Mesenchymal stem cell (in vitro differentiated cells and primary cell): ENCODE results near the gene ALDH3A2.
"Not testable (repeated sequence)": the region's sequence is repeated elsewhere in the genome, so short reads cannot be mapped to it uniquely, and the experiment has no call there.

Source experiments
- DNase-seq: peaks from one replicate; pipeline ENCODE4 v3.0.0-alpha.2; 2013
- H2AFZ ChIP-seq: one replicate; pipeline ENCODE4 v1.6.1; 2013; ENCODE audit warnings: low read depth, mild to moderate bottlenecking, control low read depth, inconsistent platforms, low read length, moderate library complexity
- H2AK5ac ChIP-seq: 2 replicates; pipeline ENCODE4 v1.6.1; 2013; ENCODE audit warnings: low read length, moderate library complexity, mild to moderate bottlenecking, inconsistent platforms; ENCODE audit not compliant: severe bottlenecking
- H2BK120ac ChIP-seq: one replicate; pipeline ENCODE4 v1.6.1; 2013; ENCODE audit warnings: low read depth, mild to moderate bottlenecking, inconsistent platforms, low read length, moderate library complexity
- H2BK12ac ChIP-seq, 2 experiments: one replicate each; pipeline ENCODE4 v1.6.1; 2013; ENCODE audit warnings: inconsistent platforms in 2 of 2, low read length in 2 of 2, mild to moderate bottlenecking in 2 of 2, moderate library complexity in 2 of 2, control low read depth in 1 of 2
- H2BK15ac ChIP-seq: one replicate; pipeline ENCODE4 v1.6.1; 2013; ENCODE audit warnings: mild to moderate bottlenecking, low read depth, inconsistent platforms; ENCODE audit not compliant: poor library complexity, severe bottlenecking
- H2BK5ac ChIP-seq: 2 replicates; pipeline ENCODE4 v1.6.1; 2013; ENCODE audit warnings: low read depth, mild to moderate bottlenecking, low read length, control low read depth, inconsistent platforms; ENCODE audit not compliant: poor library complexity, severe bottlenecking
- H3K14ac ChIP-seq, 2 experiments: one replicate each; pipeline ENCODE4 v1.6.1; 2013; ENCODE audit warnings: inconsistent platforms in 2 of 2, low read length in 2 of 2, control low read depth in 1 of 2, mild to moderate bottlenecking in 1 of 2, moderate library complexity in 1 of 2
- H3K18ac ChIP-seq, 2 experiments: one replicate each; pipeline ENCODE4 v1.6.1; 2013; ENCODE audit warnings: inconsistent platforms in 2 of 2, low read length in 2 of 2, control low read depth in 1 of 2, low read depth in 1 of 2, mild to moderate bottlenecking in 1 of 2
- H3K23ac ChIP-seq, 2 experiments: one replicate each; pipeline ENCODE4 v1.6.1; 2013; ENCODE audit warnings: inconsistent platforms in 2 of 2, low read length in 2 of 2, mild to moderate bottlenecking in 2 of 2, moderate library complexity in 2 of 2, control low read depth in 1 of 2
- H3K27ac ChIP-seq: 2 replicates; pipeline ENCODE4 v1.5.1; 2013; ENCODE audit warnings: mild to moderate bottlenecking, moderate library complexity, low read length, control low read depth, inconsistent platforms; ENCODE audit not compliant: poor library complexity, severe bottlenecking
- H3K27me3 ChIP-seq, 2 experiments: 2 replicates each; pipeline versions ENCODE4 v1.6.1 to v1.7.0; 2013; ENCODE audit warnings: low read length in 2 of 2, mild to moderate bottlenecking in 2 of 2, moderate library complexity in 2 of 2, control low read depth in 1 of 2, inconsistent platforms in 1 of 2; ENCODE audit not compliant: control insufficient read depth in 1 of 2, insufficient read depth in 1 of 2
- H3K36me3 ChIP-seq, 2 experiments: 2 replicates each; pipeline versions ENCODE4 v1.6.1 to v1.7.0; 2013; ENCODE audit warnings: low read length in 2 of 2, control low read depth in 1 of 2, inconsistent platforms in 1 of 2, low read depth in 1 of 2, mild to moderate bottlenecking in 1 of 2; ENCODE audit not compliant: insufficient read depth in 2 of 2, control insufficient read depth in 1 of 2
- H3K4ac ChIP-seq, 2 experiments: one replicate each; pipeline ENCODE4 v1.6.1; 2013; ENCODE audit warnings: inconsistent platforms in 2 of 2, low read length in 2 of 2, mild to moderate bottlenecking in 2 of 2, moderate library complexity in 2 of 2, control low read depth in 1 of 2, low read depth in 1 of 2
- H3K4me1 ChIP-seq: 2 replicates; pipeline ENCODE4 v1.6.1; 2013; ENCODE audit warnings: low read depth, low read length, control low read depth; ENCODE audit not compliant: control insufficient read depth, insufficient read depth
- H3K4me2 ChIP-seq: 2 replicates; pipeline ENCODE4 v1.6.1; 2013; ENCODE audit warnings: low read length, mild to moderate bottlenecking, inconsistent platforms; ENCODE audit not compliant: poor library complexity, severe bottlenecking
- H3K4me3 ChIP-seq, 2 experiments: 2 replicates each; pipeline versions ENCODE4 v1.5.1 to v1.7.0; 2013; ENCODE audit warnings: low read length in 2 of 2, mild to moderate bottlenecking in 2 of 2, control low read depth in 1 of 2, low read depth in 1 of 2; ENCODE audit not compliant: insufficient read depth in 1 of 2
- H3K79me1 ChIP-seq: replicated peaks from 2 replicates; pipeline ENCODE4 v1.6.1; 2013; ENCODE audit warnings: mild to moderate bottlenecking, control low read depth, low read length, inconsistent platforms; ENCODE audit not compliant: poor library complexity, severe bottlenecking
- H3K9ac ChIP-seq: 2 replicates; pipeline ENCODE4 v1.7.0; 2013; ENCODE audit warnings: mild to moderate bottlenecking, low read length, moderate library complexity
- H3K9me3 ChIP-seq: 2 replicates; pipeline ENCODE4 v1.7.0; 2013; ENCODE audit warnings: mild to moderate bottlenecking, low read length; ENCODE audit not compliant: control insufficient read depth
- H4K8ac ChIP-seq: one replicate; pipeline ENCODE4 v1.6.1; 2013; ENCODE audit warnings: inconsistent platforms, mild to moderate bottlenecking, low read length, moderate library complexity
- H4K91ac ChIP-seq: one replicate; pipeline ENCODE4 v1.6.1; 2013; ENCODE audit warnings: mild to moderate bottlenecking, low read length, inconsistent platforms
- WGBS: methylation state at CpG from one replicate; pipeline ENCODE4 v1.1.7; 2013; ENCODE audit warnings: mixed read lengths; 5-methylcytosine and 5-hydroxymethylcytosine counted together

Gene ALDH3A2

DNA sequence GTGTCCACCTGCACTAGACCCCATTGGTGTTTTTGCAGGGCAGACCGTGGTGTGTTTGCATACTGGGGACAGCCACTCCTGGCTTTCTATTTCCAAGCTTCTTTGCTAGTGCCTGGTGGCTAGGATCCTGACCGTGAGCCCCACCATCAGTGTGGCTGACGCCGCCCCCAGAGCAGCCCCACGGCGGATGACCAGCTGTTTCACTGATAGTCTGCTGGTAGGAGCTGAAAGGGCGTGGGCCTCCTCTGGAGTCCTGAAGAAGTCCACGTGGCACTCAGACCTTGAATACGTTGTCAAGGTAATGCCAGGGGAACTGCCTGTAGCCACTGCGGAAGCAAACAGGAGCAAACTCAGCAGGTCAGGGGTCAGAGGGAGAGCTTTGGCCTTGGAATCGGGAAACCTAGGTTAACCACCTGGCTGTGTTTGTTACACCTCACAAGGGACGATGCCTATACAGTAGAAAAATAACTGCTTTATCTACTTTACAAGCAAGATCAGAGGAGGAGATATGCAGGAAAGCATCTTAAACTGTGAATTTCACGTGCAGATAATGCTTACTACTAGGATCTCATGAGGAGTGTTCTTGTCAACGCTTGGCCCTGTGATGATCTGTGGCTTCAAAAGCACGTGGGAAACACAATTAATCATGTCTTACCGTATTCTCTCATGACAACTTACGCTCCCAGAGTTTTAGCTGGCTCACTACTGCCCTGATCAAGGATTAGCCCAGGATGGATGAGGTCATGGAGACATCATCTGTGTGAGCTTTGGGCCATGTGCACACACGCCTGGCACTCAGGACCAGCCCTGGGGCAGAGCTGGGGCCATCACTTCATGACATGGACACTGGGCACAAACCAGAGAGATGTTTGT lies 30.3 kb downstream of the ALDH3A2 start:
- Histone ChIP-seq H3K9ac (no peak overlapping the region), H3K18ac (no peak overlapping the region), H3K27ac (no peak overlapping the region), H3K14ac (no peak overlapping the region), H3K4me3 (no peak overlapping the region), H3K9me3 (no peaks in the 10 kb centered on the region), H2BK120ac (no peak overlapping the region), H4K8ac (no peak overlapping the region), H2BK15ac (no peak overlapping the region), H3K27me3 (no peaks in the 10 kb centered on the region), H3K4ac (no peak overlapping the region), H2BK5ac (no peak overlapping the region), H3K4me2 (no peak overlapping the region), H2AFZ (no peak overlapping the region), H3K23ac (peak overlapping the region in 1 of 2 experiments; percentile 53), H3K79me1 (no peaks in the 10 kb centered on the region), H3K4me1 (peaks cover 7% of the 10 kb centered on the region), H3K36me3 (peaks cover 14 to 34% of the 10 kb centered on the region in 2 experiments), H2BK12ac (no peak overlapping the region), H2AK5ac (no peak overlapping the region), H4K91ac (no peak overlapping the region)
- DNase-seq, result no peak
- WGBS, result 95% methylated on average over 18 of the region's 18 CpGs

DNA sequence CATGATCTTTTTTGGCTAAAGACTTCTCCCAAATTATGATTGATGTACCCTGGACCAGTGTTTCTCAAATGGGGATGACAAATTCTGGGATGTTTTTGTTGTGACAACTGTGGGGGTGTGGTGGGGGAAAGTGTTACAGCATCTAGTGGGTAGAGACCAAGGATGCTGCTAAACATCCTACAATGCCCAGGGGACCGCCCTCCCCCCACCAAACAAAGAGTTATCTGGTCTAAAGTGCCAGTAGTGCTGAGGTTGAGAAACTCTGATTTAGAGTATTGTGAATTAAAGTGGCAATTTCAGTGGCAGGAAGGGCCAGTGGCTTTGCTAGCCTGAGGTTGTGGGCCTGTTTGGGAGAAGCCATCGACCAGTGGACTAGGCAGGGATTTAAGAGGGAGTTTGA lies 34.6 kb downstream of the ALDH3A2 start:
- no peak overlapping the region for H3K14ac ChIP-seq
- DNase-seq, result no peak
- no peak overlapping the region for H3K4me2 ChIP-seq
- H2BK15ac ChIP-seq, result no peak overlapping the region
- no peak overlapping the region for H3K4ac ChIP-seq
- peaks cover 5 to 14% of the 10 kb centered on the region in 2 experiments for H3K36me3 ChIP-seq
- H2AK5ac ChIP-seq, result no peak overlapping the region
- no peak overlapping the region for H4K8ac ChIP-seq
- H3K23ac ChIP-seq, result no peak overlapping the region
- H3K9ac ChIP-seq, result no peak overlapping the region
- no peak overlapping the region for H2AFZ ChIP-seq
- no peak overlapping the region for H3K27ac ChIP-seq
- H2BK5ac ChIP-seq, result no peak overlapping the region
- H3K9me3 ChIP-seq, result no peaks in the 10 kb centered on the region
- H3K79me1 ChIP-seq, result no peaks in the 10 kb centered on the region
- H2BK12ac ChIP-seq, result no peak overlapping the region
- H2BK120ac ChIP-seq, result no peak overlapping the region
- no peak overlapping the region for H3K4me3 ChIP-seq
- H3K4me1 ChIP-seq, result peaks cover 7% of the 10 kb centered on the region
- H3K27me3 ChIP-seq, result no peaks in the 10 kb centered on the region
- no peak overlapping the region for H4K91ac ChIP-seq
- WGBS, result 88% methylated on average over 1 of the region's 2 CpGs
- no peak overlapping the region for H3K18ac ChIP-seq

DNA sequence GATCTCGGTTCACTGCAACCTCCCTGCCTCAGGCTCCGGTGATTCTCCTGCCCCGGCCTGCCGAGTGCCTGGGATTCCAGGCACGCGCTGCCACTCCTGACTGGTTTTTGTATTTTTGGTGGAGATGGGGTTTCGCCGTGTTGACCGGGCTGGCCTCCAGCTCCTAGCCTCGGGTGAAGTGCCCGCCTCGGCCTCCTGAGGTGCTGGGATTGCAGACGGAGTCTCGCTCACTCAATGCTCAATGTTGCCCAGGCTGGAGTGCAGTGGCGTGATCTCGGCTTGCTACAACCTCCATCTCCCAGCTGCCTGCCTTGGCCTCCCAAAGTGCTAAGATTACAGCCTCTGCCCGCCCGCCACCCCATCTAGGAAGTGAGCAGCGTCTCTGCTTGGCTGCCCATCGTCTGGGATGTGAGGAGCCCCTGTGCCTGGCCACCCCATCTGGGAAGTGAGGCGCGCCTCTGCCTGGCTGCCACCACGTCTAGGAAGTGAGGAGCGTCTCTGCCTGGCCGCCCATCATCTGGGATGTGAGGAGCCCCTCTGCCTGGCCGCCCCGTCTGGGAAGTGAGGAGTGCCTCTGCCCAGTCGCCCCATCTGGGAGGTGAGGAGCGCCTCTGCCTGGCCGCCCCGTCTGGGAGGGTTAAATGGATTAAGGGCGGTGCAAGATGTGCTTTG lies 36.5 kb downstream of the ALDH3A2 start:
- H3K4me3 ChIP-seq, DNase-seq, H2BK15ac ChIP-seq, H2BK120ac ChIP-seq, H4K91ac ChIP-seq, H3K9ac ChIP-seq, H3K14ac ChIP-seq, H3K9me3 ChIP-seq, H2AFZ ChIP-seq, H3K79me1 ChIP-seq, H2BK12ac ChIP-seq, H3K27ac ChIP-seq, H3K23ac ChIP-seq, H3K27me3 ChIP-seq, H3K4ac ChIP-seq, H3K4me2 ChIP-seq, H3K18ac ChIP-seq, H2BK5ac ChIP-seq, H2AK5ac ChIP-seq, H3K36me3 ChIP-seq, H4K8ac ChIP-seq, H3K4me1 ChIP-seq: not testable (repeated sequence)
- 95% methylated on average over 23 of the region's 32 CpGs for WGBS

DNA sequence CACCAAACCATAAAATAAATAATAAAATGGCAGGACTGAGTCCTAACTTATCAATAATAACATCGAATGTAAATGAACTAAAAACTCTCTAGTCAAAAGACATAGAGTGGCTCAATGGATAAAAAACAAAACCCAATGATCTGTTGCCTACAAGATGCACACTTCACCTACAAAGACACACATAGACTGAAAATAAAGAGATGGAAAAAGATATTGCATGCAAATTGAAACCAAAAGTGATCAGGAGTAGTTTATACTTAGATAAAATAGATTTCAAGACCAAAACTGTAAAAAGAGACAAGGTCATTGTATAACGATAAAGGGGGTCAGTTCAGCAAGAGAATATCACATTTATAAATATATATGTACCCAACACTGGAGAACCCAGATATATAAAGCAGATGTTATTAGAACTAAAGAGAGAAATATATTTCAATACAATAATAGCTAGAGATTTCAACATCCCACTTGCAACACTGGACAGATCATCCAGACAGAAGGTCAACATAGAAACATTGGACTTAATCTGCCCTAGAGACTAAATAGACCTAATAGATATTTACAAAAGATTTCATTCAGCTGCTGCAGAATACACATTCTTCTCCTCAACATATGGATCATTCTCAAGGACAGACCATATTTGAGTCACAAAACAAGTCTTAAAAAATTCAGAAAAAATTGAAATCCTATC lies 38.0 kb downstream of the ALDH3A2 start:
- Histone ChIP-seq H3K4ac (no peak overlapping the region), H4K91ac (no peak overlapping the region), H3K4me1 (peaks cover 2% of the 10 kb centered on the region), H3K9ac (no peak overlapping the region), H3K4me3 (no peak overlapping the region), H2BK5ac (no peak overlapping the region), H2BK120ac (no peak overlapping the region), H3K14ac (no peak overlapping the region), H4K8ac (no peak overlapping the region), H2BK15ac (no peak overlapping the region), H3K23ac (no peak overlapping the region), H3K9me3 (no peaks in the 10 kb centered on the region), H3K18ac (no peak overlapping the region), H2BK12ac (no peak overlapping the region), H3K36me3 (peaks cover 0 to 2% of the 10 kb centered on the region in 2 experiments), H3K27ac (no peak overlapping the region), H2AFZ (no peak overlapping the region), H3K79me1 (no peaks in the 10 kb centered on the region), H3K27me3 (no peaks in the 10 kb centered on the region), H2AK5ac (no peak overlapping the region), H3K4me2 (no peak overlapping the region)
- peak; percentile 6 for DNase-seq
- WGBS, result no CpG with 5 or more reads among the region's 2 CpGs
